Activated CD4-positive, alpha-beta T cell treated with anti-CD3 and anti-CD28 coated beads for 1 hour (primary cell): ENCODE measurements around the gene TIMM29.
"Not testable (repeated sequence)": the region's sequence is repeated elsewhere in the genome, so short reads cannot be mapped to it uniquely, and the experiment has no call there.

ENCODE experiments used
- DNase-seq: peaks from one replicate; pipeline ENCODE4 v3.0.0-alpha.2; 2020

The TIMM29 gene

GRCh38 chr19:10913716-10914340, 14.8 kb upstream of the TIMM29 start:
- no peak for DNase-seq

GRCh38 chr19:10915130-10916091, 13.2 kb upstream of the TIMM29 start:
- DNase-seq, result no peak

GRCh38 chr19:10916602-10917001, 12.0 kb upstream of the TIMM29 start:
- no peak for DNase-seq

GRCh38 chr19:10918359-10918758, 10.3 kb upstream of the TIMM29 start:
- no peak for DNase-seq

DNA sequence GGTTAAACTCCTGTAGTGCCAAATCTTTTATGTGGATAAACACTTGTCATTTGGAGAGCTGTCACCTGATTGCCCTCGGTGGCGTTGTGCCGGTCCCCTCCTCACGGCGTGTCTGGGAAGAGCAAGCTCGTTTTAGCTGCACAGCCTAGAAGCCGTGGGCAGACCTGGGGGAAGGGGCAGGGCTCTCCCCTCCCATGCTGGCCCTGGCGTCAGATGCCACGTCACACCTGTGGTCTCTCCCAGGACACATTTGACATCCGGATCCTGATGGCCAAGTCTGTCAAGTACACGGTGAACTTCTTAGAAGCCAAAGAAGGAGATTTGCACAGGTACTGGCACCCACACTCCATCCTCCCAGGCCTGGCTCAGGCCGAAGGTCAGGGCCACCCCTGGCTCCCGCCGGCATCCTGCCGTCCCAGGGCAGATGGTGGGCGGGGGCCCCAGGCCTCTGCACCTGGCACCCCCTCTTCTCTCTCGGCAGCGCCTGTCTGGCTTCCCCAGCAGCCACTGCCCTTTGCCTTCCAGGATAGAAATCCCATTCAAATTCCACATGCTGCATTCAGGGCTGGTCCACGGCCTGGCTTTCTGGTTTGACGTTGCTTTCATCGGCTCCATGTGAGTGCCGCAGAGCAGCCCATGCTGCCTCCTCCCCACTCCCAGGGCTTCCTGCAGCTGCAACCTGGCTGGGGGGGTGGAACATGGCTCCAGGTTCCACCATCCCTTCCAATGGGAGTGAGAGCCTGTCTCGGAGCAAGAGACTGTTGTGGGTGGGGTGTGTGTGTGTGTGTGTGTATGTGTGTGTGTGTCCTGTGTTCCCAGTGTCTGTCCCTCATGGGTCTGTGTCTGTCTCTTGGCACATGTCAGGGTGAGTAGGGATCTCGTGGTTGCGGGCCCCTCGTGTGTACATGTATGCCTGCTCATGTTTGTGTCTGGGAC, 9.0 kb upstream of the TIMM29 start:
- DNase-seq, result no peak

GRCh38 chr19:10920288-10920655, 8.3 kb upstream of the TIMM29 start:
- no peak for DNase-seq

GRCh38 chr19:10920781-10921180, 7.8 kb upstream of the TIMM29 start:
- DNase-seq, result no peak

- no peak for DNase-seq
These were observed 7.3 kb upstream of the TIMM29 start for GRCh38 chr19:10921199-10921909.

- DNase-seq, result no peak
These were observed 6.5 kb upstream of the TIMM29 start for GRCh38 chr19:10921910-10922637.

- no peak for DNase-seq
These were observed 6.0 kb upstream of the TIMM29 start for GRCh38 chr19:10922638-10923014.

DNA sequence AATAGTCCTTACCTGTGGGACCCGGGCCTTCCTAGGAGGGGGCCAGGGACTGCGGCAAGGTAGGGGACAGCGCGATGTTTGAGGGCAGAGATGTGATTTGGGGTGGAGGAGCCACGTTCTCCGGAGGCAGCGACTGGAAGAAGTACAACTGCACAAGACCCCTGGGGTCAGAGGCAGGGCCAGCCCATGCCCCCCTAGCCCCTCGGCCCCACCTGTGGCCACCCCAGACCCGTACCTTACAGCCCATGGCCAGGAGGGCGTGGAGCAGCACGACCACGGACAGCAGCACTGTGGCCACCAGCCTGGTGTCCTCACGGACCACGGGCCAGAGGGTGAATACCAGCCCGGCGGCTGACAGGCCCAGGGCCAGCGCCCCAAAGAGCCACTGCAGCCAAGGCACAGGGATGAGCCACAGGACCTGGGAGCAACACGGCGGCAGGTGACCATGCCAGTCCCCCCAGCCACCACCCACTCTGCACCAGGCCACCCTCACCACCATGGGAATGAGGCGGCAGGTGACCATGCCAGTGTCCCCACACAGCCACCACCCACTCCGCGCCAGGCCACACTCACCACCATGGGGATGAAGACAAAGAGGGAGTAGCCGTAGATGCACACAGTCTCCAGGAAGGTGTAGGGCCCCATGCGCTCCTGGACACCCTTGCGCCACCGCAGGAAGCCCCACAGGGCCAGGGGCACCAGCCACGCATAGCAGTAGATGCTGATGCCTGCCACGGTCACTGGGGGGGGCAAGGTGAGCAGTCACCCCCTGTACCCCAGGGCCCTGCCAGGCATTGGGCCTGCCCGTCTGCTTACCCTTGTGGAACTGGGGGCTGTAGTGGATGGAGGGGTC, 5.1 kb upstream of the TIMM29 start:
- DNase-seq, result no peak

- no peak for DNase-seq
These were observed 4.0 kb upstream of the TIMM29 start for GRCh38 chr19:10924597-10924996.

GRCh38 chr19:10927730-10928562, 665 bp upstream of the TIMM29 start:
- DNase-seq, result no peak

GRCh38 chr19:10929402-10929794, 787 bp downstream of the TIMM29 start:
- no peak for DNase-seq

GRCh38 chr19:10935371-10936059, 6.9 kb downstream of the TIMM29 start:
- no peak for DNase-seq

- DNase-seq, result no peak
These were observed 8.1 kb downstream of the TIMM29 start for GRCh38 chr19:10936661-10937084.

DNA sequence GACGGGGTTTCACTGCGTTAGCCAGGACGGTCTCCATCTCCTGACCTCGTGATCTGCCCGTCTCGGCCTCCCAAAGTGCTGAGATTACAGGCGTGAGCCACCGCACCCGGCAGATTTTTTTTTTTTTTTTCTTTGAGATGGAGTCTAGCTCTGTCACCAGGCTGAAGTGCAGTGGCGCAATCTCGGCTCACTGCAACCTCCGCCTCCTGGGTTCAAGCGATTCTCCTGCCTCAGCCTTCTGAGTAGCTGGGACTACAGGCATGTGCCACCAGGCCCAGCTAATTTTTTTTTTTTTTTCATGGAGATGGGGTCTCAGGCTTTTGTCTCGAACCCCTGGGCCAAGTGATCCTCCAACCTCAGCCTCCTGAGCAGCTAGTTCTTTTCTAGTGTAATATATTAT, 13.0 kb downstream of the TIMM29 start:
- not testable (repeated sequence) for DNase-seq

GRCh38 chr19:10943412-10943811, 14.8 kb downstream of the TIMM29 start:
- DNase-seq, result not testable (repeated sequence)

GRCh38 chr19:10945264-10945663, 16.7 kb downstream of the TIMM29 start:
- no peak for DNase-seq
